GM23338 (cell line): ENCODE measurements around the gene CBX6.
A peak's percentile ranks its signal among the peaks of the same experiment; 100 is the strongest.

Source experiments
- CREB1 ChIP-seq: fragments of 250-450 bp; sonication (Bioruptor Pico); IDR thresholded peaks from 2 replicates; pipeline ENCODE4 v1.5.0; 2020; ENCODE audit warnings: low read depth, mild to moderate bottlenecking, moderate library complexity
- EZH2 ChIP-seq: fragments of 200-600 bp; sonication (generic); IDR thresholded peaks from one replicate; pipeline ENCODE4 v1.8.0; 2017; ENCODE audit warnings: antibody characterized with exemption, mild to moderate bottlenecking, low read depth; ENCODE audit not compliant: unreplicated experiment
- EZH2phosphoT487 ChIP-seq: fragments of 200-600 bp; sonication (generic); IDR thresholded peaks from one replicate; pipeline ENCODE4 v1.8.1; 2018; ENCODE audit warnings: antibody characterized with exemption; ENCODE audit not compliant: unreplicated experiment
- JUNB ChIP-seq: IDR thresholded peaks from one replicate; pipeline ENCODE4 v1.6.1; 2016; ENCODE audit warnings: antibody characterized with exemption; ENCODE audit not compliant: unreplicated experiment
- NANOG ChIP-seq: IDR thresholded peaks from 2 replicates; pipeline ENCODE4 v1.6.1; 2016; ENCODE audit warnings: antibody characterized with exemption, borderline replicate concordance
- POLR2AphosphoS5 ChIP-seq: IDR thresholded peaks from 2 replicates; pipeline ENCODE4 v1.6.1; 2016; ENCODE audit warnings: antibody characterized with exemption, low read depth
- STAT1 ChIP-seq: IDR thresholded peaks from one replicate; pipeline ENCODE4 v1.6.1; 2016; ENCODE audit warnings: antibody characterized with exemption; ENCODE audit not compliant: unreplicated experiment
- ZNF331 ChIP-seq: fragments of 250-450 bp; sonication (Bioruptor Pico); IDR thresholded peaks from 2 replicates; pipeline ENCODE4 v1.5.0; 2020; ENCODE audit warnings: low read depth, mild to moderate bottlenecking, moderate library complexity
- TF ChIP-seq, protein P1 (sequence below), 2 experiments: fragments of 200-600 bp in 1 of 2; sonication (generic) in 1 of 2; conservative IDR thresholded peaks; 2 replicates each; pipeline versions ENCODE4 v1.5.1 to v1.6.1; 2016 to 2017; ENCODE audit warnings: antibody characterized with exemption in 2 of 2, low read depth in 2 of 2, mild to moderate bottlenecking in 2 of 2, moderate library complexity in 1 of 2
- TF ChIP-seq, protein P2 (sequence below): IDR thresholded peaks from one replicate; pipeline ENCODE4 v1.6.1; 2018; ENCODE audit warnings: antibody characterized with exemption; ENCODE audit not compliant: unreplicated experiment
- TF ChIP-seq, protein P3 (sequence below): fragments of 250-450 bp; sonication (Bioruptor Pico); IDR thresholded peaks from 2 replicates; pipeline ENCODE4 v1.5.0; 2020; ENCODE audit warnings: mild to moderate bottlenecking, moderate library complexity

DNA sequence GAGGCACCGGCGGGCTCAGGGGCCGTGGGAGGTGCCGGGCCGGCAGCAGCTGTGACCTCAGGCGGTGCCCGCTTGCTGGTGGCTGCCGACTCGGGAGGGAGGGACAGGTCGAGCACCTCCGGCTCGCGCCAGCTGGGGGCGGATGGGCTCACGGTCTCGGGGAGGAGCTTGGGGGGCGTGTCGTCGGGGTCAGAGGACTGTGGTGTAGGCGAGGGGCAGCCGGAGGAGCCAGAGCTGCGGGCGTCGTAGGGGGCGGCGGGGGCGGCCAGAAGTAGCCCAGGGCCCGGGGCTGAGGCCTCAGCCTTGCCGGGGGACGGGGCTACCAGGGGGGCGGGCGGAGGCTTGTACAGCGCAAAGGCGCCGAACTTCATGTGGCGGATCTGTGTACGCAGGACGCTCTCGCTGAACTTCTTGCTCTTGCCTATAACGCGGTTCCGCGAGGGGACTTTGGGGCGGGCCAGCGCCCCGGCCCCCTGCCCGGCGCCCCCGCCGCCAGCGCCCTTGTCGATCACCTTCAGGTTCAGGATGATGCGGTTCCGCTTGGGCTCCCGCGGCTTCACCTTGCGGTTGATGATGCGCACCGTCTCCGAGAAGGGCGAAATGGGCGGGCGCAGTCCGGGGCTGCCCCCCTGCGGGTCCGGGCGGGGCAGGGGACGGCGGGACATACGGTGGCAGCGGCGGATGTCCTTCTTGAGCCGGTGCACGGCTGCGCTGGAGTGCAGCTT is 5.5 kb downstream of the CBX6 start:
- TF ChIP-seq, protein P1, sequence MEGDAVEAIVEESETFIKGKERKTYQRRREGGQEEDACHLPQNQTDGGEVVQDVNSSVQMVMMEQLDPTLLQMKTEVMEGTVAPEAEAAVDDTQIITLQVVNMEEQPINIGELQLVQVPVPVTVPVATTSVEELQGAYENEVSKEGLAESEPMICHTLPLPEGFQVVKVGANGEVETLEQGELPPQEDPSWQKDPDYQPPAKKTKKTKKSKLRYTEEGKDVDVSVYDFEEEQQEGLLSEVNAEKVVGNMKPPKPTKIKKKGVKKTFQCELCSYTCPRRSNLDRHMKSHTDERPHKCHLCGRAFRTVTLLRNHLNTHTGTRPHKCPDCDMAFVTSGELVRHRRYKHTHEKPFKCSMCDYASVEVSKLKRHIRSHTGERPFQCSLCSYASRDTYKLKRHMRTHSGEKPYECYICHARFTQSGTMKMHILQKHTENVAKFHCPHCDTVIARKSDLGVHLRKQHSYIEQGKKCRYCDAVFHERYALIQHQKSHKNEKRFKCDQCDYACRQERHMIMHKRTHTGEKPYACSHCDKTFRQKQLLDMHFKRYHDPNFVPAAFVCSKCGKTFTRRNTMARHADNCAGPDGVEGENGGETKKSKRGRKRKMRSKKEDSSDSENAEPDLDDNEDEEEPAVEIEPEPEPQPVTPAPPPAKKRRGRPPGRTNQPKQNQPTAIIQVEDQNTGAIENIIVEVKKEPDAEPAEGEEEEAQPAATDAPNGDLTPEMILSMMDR (conservative IDR thresholded peaks at IDR 0.05; ENCODE audit: low read depth in 2 of 2): peak in 1 of 2 experiments; percentile 51; a peak in 2 of 4 replicates
- TF ChIP-seq STAT1 (no peak), JUNB (no peak), EZH2 (no peak), POLR2AphosphoS5 (peak; percentile 3), CREB1 (CRISPR knock-in tag) (no peak), EZH2phosphoT487 (no peak), NANOG (no peak), ZNF331 (no peak)
- TF ChIP-seq, protein P2, sequence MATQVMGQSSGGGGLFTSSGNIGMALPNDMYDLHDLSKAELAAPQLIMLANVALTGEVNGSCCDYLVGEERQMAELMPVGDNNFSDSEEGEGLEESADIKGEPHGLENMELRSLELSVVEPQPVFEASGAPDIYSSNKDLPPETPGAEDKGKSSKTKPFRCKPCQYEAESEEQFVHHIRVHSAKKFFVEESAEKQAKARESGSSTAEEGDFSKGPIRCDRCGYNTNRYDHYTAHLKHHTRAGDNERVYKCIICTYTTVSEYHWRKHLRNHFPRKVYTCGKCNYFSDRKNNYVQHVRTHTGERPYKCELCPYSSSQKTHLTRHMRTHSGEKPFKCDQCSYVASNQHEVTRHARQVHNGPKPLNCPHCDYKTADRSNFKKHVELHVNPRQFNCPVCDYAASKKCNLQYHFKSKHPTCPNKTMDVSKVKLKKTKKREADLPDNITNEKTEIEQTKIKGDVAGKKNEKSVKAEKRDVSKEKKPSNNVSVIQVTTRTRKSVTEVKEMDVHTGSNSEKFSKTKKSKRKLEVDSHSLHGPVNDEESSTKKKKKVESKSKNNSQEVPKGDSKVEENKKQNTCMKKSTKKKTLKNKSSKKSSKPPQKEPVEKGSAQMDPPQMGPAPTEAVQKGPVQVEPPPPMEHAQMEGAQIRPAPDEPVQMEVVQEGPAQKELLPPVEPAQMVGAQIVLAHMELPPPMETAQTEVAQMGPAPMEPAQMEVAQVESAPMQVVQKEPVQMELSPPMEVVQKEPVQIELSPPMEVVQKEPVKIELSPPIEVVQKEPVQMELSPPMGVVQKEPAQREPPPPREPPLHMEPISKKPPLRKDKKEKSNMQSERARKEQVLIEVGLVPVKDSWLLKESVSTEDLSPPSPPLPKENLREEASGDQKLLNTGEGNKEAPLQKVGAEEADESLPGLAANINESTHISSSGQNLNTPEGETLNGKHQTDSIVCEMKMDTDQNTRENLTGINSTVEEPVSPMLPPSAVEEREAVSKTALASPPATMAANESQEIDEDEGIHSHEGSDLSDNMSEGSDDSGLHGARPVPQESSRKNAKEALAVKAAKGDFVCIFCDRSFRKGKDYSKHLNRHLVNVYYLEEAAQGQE: no peak
- TF ChIP-seq, protein P3, sequence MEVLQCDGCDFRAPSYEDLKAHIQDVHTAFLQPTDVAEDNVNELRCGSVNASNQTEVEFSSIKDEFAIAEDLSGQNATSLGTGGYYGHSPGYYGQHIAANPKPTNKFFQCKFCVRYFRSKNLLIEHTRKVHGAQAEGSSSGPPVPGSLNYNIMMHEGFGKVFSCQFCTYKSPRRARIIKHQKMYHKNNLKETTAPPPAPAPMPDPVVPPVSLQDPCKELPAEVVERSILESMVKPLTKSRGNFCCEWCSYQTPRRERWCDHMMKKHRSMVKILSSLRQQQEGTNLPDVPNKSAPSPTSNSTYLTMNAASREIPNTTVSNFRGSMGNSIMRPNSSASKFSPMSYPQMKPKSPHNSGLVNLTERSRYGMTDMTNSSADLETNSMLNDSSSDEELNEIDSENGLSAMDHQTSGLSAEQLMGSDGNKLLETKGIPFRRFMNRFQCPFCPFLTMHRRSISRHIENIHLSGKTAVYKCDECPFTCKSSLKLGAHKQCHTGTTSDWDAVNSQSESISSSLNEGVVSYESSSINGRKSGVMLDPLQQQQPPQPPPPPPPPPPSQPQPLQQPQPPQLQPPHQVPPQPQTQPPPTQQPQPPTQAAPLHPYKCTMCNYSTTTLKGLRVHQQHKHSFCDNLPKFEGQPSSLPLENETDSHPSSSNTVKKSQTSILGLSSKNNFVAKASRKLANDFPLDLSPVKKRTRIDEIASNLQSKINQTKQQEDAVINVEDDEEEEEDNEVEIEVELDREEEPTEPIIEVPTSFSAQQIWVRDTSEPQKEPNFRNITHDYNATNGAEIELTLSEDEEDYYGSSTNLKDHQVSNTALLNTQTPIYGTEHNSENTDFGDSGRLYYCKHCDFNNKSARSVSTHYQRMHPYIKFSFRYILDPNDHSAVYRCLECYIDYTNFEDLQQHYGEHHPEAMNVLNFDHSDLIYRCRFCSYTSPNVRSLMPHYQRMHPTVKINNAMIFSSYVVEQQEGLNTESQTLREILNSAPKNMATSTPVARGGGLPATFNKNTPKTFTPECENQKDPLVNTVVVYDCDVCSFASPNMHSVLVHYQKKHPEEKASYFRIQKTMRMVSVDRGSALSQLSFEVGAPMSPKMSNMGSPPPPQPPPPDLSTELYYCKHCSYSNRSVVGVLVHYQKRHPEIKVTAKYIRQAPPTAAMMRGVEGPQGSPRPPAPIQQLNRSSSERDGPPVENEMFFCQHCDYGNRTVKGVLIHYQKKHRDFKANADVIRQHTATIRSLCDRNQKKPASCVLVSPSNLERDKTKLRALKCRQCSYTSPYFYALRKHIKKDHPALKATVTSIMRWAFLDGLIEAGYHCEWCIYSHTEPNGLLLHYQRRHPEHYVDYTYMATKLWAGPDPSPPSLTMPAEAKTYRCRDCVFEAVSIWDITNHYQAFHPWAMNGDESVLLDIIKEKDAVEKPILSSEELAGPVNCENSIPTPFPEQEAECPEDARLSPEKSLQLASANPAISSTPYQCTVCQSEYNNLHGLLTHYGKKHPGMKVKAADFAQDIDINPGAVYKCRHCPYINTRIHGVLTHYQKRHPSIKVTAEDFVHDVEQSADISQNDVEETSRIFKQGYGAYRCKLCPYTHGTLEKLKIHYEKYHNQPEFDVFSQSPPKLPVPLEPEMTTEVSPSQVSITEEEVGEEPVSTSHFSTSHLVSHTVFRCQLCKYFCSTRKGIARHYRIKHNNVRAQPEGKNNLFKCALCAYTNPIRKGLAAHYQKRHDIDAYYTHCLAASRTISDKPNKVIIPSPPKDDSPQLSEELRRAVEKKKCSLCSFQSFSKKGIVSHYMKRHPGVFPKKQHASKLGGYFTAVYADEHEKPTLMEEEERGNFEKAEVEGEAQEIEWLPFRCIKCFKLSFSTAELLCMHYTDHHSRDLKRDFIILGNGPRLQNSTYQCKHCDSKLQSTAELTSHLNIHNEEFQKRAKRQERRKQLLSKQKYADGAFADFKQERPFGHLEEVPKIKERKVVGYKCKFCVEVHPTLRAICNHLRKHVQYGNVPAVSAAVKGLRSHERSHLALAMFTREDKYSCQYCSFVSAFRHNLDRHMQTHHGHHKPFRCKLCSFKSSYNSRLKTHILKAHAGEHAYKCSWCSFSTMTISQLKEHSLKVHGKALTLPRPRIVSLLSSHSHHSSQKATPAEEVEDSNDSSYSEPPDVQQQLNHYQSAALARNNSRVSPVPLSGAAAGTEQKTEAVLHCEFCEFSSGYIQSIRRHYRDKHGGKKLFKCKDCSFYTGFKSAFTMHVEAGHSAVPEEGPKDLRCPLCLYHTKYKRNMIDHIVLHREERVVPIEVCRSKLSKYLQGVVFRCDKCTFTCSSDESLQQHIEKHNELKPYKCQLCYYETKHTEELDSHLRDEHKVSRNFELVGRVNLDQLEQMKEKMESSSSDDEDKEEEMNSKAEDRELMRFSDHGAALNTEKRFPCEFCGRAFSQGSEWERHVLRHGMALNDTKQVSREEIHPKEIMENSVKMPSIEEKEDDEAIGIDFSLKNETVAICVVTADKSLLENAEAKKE (CRISPR knock-in tag): no peak
